GM23338 (cell line): ENCODE results near the gene DLST. TPM values are rescaled to one million over a fixed set of nuclear protein-coding genes. Genes with fewer than 3 reads are reported as not detected.

ENCODE experiments used
- ATAC-seq: fragments of 200-7000 bp; cut with Tn5 transposase; 3 replicates; pipeline ENCODE4 v1.9.1; 2020
- DNase-seq: peaks from one replicate; pipeline ENCODE4 v3.0.0-alpha.2; 2015; ENCODE audit warnings: low spot score
- H2AFZ ChIP-seq: fragments of 200-600 bp; sonication (generic); 2 replicates; pipeline ENCODE4 v1.8.0; 2016; ENCODE audit warnings: antibody characterized with exemption, mild to moderate bottlenecking, moderate library complexity
- H3F3A ChIP-seq: fragments of 200-600 bp; sonication (generic); replicated peaks from 2 replicates; pipeline ENCODE4 v1.8.0; 2017; ENCODE audit warnings: antibody characterized with exemption, mixed run types, low read depth
- H3K27ac ChIP-seq: fragments of 200-600 bp; sonication (generic); 2 replicates; pipeline ENCODE4 v1.6.1; 2016; ENCODE audit warnings: low read depth
- H3K27me3 ChIP-seq: fragments of 200-600 bp; sonication (generic); 2 replicates; pipeline ENCODE4 v1.8.0; 2016; ENCODE audit warnings: mild to moderate bottlenecking, mixed run types, moderate library complexity; ENCODE audit not compliant: insufficient read depth
- H3K36me3 ChIP-seq: fragments of 200-600 bp; sonication (generic); 2 replicates; pipeline ENCODE4 v1.8.0; 2016; ENCODE audit warnings: mild to moderate bottlenecking; ENCODE audit not compliant: insufficient read depth
- H3K4me1 ChIP-seq: fragments of 200-600 bp; sonication (generic); 2 replicates; pipeline ENCODE4 v1.8.0; 2016; ENCODE audit warnings: mild to moderate bottlenecking, moderate library complexity; ENCODE audit not compliant: insufficient read depth
- H3K4me2 ChIP-seq: fragments of 200-600 bp; sonication (generic); 2 replicates; pipeline ENCODE4 v1.7.1; 2017; ENCODE audit warnings: mixed run types
- H3K4me3 ChIP-seq: fragments of 200-600 bp; sonication (generic); 2 replicates; pipeline ENCODE4 v1.6.1; 2016; ENCODE audit warnings: mixed run types
- H3K79me2 ChIP-seq: fragments of 200-600 bp; sonication (generic); replicated peaks from 2 replicates; pipeline ENCODE4 v1.8.0; 2017; ENCODE audit warnings: mild to moderate bottlenecking; ENCODE audit not compliant: insufficient read depth
- H3K9me2 ChIP-seq: fragments of 200-600 bp; sonication (generic); 2 replicates; pipeline ENCODE4 v1.8.0; 2017; ENCODE audit not compliant: insufficient read depth
- H4K20me1 ChIP-seq: fragments of 200-600 bp; sonication (generic); replicated peaks from 2 replicates; pipeline ENCODE4 v1.8.0; 2017; ENCODE audit warnings: mild to moderate bottlenecking; ENCODE audit not compliant: insufficient read depth
- H3K27ac Mint-ChIP-seq: 2 replicates; pipeline ENCODE4 v1.8.0; 2020; ENCODE audit warnings: inconsistent platforms, mild to moderate bottlenecking, moderate library complexity, mixed read lengths
- H3K27me3 Mint-ChIP-seq: 3 replicates; pipeline ENCODE4 v1.8.0; 2022; ENCODE audit warnings: low read depth, mild to moderate bottlenecking, moderate library complexity, mixed read lengths, inconsistent platforms; ENCODE audit not compliant: insufficient read depth, poor library complexity
- H3K36me3 Mint-ChIP-seq: 3 replicates; pipeline ENCODE4 v1.8.0; 2021; ENCODE audit warnings: low read depth, mild to moderate bottlenecking, inconsistent platforms, moderate library complexity, mixed read lengths
- H3K4me1 Mint-ChIP-seq: 3 replicates; pipeline ENCODE4 v1.8.0; 2020; ENCODE audit warnings: mild to moderate bottlenecking, inconsistent platforms, mixed read lengths
- H3K4me3 Mint-ChIP-seq: 3 replicates; pipeline ENCODE4 v1.8.0; 2021; ENCODE audit warnings: moderate library complexity, mild to moderate bottlenecking, inconsistent platforms, mixed read lengths
- H3K9me3 Mint-ChIP-seq: 3 replicates; pipeline ENCODE4 v1.8.0; 2020; ENCODE audit warnings: moderate library complexity, mild to moderate bottlenecking, inconsistent platforms, mixed read lengths
- CREB1 ChIP-seq: fragments of 250-450 bp; sonication (Bioruptor Pico); IDR thresholded peaks from 2 replicates; pipeline ENCODE4 v1.5.0; 2020; ENCODE audit warnings: low read depth, mild to moderate bottlenecking, moderate library complexity
- ETS1 ChIP-seq: IDR thresholded peaks from 2 replicates; pipeline ENCODE4 v1.6.1; 2016; ENCODE audit warnings: antibody characterized with exemption
- EZH2phosphoT487 ChIP-seq: fragments of 200-600 bp; sonication (generic); IDR thresholded peaks from one replicate; pipeline ENCODE4 v1.8.1; 2018; ENCODE audit warnings: antibody characterized with exemption; ENCODE audit not compliant: unreplicated experiment
- JUNB ChIP-seq: IDR thresholded peaks from one replicate; pipeline ENCODE4 v1.6.1; 2016; ENCODE audit warnings: antibody characterized with exemption; ENCODE audit not compliant: unreplicated experiment
- NANOG ChIP-seq: IDR thresholded peaks from 2 replicates; pipeline ENCODE4 v1.6.1; 2016; ENCODE audit warnings: antibody characterized with exemption, borderline replicate concordance
- POLR2AphosphoS5 ChIP-seq: IDR thresholded peaks from 2 replicates; pipeline ENCODE4 v1.6.1; 2016; ENCODE audit warnings: antibody characterized with exemption, low read depth
- ZNF114 ChIP-seq: fragments of 250-450 bp; sonication (Bioruptor Pico); IDR thresholded peaks from 2 replicates; pipeline ENCODE4 v1.5.0; 2020; ENCODE audit warnings: mild to moderate bottlenecking, moderate library complexity
- ZNF331 ChIP-seq: fragments of 250-450 bp; sonication (Bioruptor Pico); IDR thresholded peaks from 2 replicates; pipeline ENCODE4 v1.5.0; 2020; ENCODE audit warnings: low read depth, mild to moderate bottlenecking, moderate library complexity
- ZNF462 ChIP-seq: fragments of 250-450 bp; sonication (Bioruptor Pico); IDR thresholded peaks from 2 replicates; pipeline ENCODE4 v1.5.0; 2020; ENCODE audit warnings: mild to moderate bottlenecking, moderate library complexity
- polyA plus RNA-seq: library from polyadenylated mRNA; unstranded; fragments of >200 nt; fragmentation: Nextera tagmentation; extraction: Ambion mirVana; gene quantifications from 2 replicates; pipeline ENCODE4 v1.2.1, GENCODE V29; 2016
- total RNA-seq: library from RNA; depleted of rRNA; stranded (reverse); fragments of >200 nt; shearing (Covaris generic); gene quantifications from 2 replicates; pipeline ENCODE4 v1.2.3, GENCODE V29; 2014

The DLST gene
- total and polyA plus RNA-seq, 2 experiments from 2014 or later, result 11.2 to 106 TPM

DNA sequence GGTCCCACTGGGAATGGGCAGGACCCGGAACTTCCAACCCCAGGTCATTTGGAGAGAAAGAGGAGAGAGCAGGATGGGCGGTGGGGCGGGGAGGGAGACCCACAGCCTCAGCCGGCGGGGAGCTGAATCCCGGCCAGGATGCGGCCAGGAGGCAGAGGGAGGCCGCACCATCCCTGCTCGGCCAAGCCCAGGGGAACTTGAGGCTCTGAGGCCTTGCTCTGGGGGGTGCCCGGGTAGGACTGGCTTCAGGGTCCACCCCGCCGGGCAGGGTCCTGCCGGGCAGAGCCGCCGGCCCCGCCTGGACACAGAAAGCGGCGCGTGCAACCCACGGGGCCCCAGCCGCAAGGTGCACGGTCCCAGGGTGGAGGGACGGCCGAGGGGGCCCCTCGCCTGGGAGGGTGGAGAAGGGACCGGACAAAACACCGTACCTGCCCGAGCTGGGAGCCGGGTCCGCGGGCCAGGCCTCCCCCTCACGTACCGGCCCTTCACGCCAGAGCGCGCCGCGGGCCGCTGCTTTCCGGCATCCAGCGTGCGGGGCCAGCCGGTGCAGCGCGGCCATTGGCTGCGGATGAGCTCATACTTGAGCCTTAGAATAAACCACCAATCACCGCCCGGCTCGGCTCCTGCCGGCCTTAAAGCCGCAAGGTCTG is 41.2 kb downstream of the DLST start, which contains the start of gene RPS6KL1:
TSS of gene RPS6KL1 (minus strand) at position 509 of the 650 bp plus-strand sequence. CDS start 1,719 bp downstream, outside the sequence.
- H3F3A ChIP-seq, result no peaks in the 10 kb centered on the region
- H3K9me2 ChIP-seq, result no peaks in the 10 kb centered on the region
- no peaks in the 10 kb centered on the region for H3K36me3 ChIP-seq
- Mint-ChIP-seq H3K27ac (no peak within 1 kb of the TSS), H3K4me3 (peak within 1 kb of the TSS; percentile 87), H3K36me3 (peaks cover 5% of the 10 kb centered on the region; the same call in 1 of the 3 replicates), H3K9me3 (no peaks in the 10 kb centered on the region), H3K27me3 (peaks cover 3% of the 10 kb centered on the region), H3K4me1 (peaks cover 4% of the 10 kb centered on the region)
- TF ChIP-seq POLR2AphosphoS5, result peak; percentile 74
- no peak for TF ChIP-seq CREB1
- peak within 1 kb of the TSS; percentile 97 for H2AFZ ChIP-seq
- H3K4me1 ChIP-seq, result peaks cover 6% of the 10 kb centered on the region; the same call in 1 of the 2 replicates
- ATAC-seq (peak; percentile 97), DNase-seq (peak; percentile 97)
- H3K79me2 ChIP-seq, result no peaks in the 10 kb centered on the region
- H4K20me1 ChIP-seq, result no peaks in the 10 kb centered on the region
- no peaks in the 10 kb centered on the region for H3K27me3 ChIP-seq
- peak within 1 kb of the TSS; percentile 89 for H3K4me3 ChIP-seq
- H3K4me2 ChIP-seq, result peak within 1 kb of the TSS; percentile 94
- no peak within 1 kb of the TSS for H3K27ac ChIP-seq

DNA sequence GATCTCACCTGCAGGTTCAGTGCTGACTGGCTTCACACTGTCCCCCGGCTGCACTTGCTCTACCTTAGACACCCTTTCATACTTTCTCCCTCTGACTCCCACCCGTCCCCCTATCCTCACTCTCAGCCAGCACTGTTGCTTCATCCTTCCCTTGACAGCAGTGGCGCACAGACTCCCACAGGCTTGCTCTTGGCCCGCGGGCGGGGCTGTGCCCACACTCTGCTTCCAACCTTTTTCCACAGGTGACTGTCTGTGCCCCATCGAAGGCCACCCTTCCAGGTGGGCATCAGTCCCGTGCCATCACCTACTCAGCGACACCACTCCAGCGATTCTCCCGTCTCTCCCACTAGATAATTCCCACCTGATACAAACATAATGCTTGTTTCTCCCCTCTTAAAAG is 42.3 kb downstream of the DLST start:
- H3K79me2 ChIP-seq, result no peaks in the 10 kb centered on the region
- no peaks in the 10 kb centered on the region for H4K20me1 ChIP-seq
- no peak overlapping the region for H3K27ac Mint-ChIP-seq
- H3K36me3 Mint-ChIP-seq, result peaks cover 4% of the 10 kb centered on the region; the same call in 1 of the 3 replicates
- H2AFZ ChIP-seq, result no peak overlapping the region
- ATAC-seq, result no peak
- no peak for DNase-seq
- peaks cover 6% of the 10 kb centered on the region; the same call in 1 of the 2 replicates for H3K4me1 ChIP-seq
- H3K27ac ChIP-seq, result no peak overlapping the region
- H3K4me3 Mint-ChIP-seq, result peak overlapping the region; percentile 2; the same call in 1 of the 3 replicates
- H3K4me1 Mint-ChIP-seq, result peaks cover 4% of the 10 kb centered on the region
- H3F3A ChIP-seq, result no peaks in the 10 kb centered on the region
- H3K4me2 ChIP-seq, result no peak overlapping the region
- H3K9me2 ChIP-seq, result no peaks in the 10 kb centered on the region
- H3K4me3 ChIP-seq, result no peak overlapping the region
- H3K27me3 ChIP-seq, result no peaks in the 10 kb centered on the region
- peaks cover 3% of the 10 kb centered on the region for H3K27me3 Mint-ChIP-seq
- H3K9me3 Mint-ChIP-seq, result no peaks in the 10 kb centered on the region
- H3K36me3 ChIP-seq, result no peaks in the 10 kb centered on the region
- no peak for TF ChIP-seq JUNB

GRCh38 chr14:74927225-74927624 is 45.5 kb downstream of the DLST start:
- no peak overlapping the region for H3K27ac Mint-ChIP-seq
- H3K4me3 Mint-ChIP-seq, result no peak overlapping the region
- no peak overlapping the region for H3K4me3 ChIP-seq
- H2AFZ ChIP-seq, result no peak overlapping the region
- H3K36me3 Mint-ChIP-seq, result no peaks in the 10 kb centered on the region
- H3K9me3 Mint-ChIP-seq, result no peaks in the 10 kb centered on the region
- H3F3A ChIP-seq, result no peaks in the 10 kb centered on the region
- peaks cover 3% of the 10 kb centered on the region for H3K27me3 Mint-ChIP-seq
- no peak for DNase-seq
- no peak overlapping the region for H3K27ac ChIP-seq
- H3K4me1 Mint-ChIP-seq, result peaks cover 3% of the 10 kb centered on the region
- H3K9me2 ChIP-seq, result no peaks in the 10 kb centered on the region
- ATAC-seq, result no peak
- no peak overlapping the region for H3K4me2 ChIP-seq
- H4K20me1 ChIP-seq, result no peaks in the 10 kb centered on the region
- H3K36me3 ChIP-seq, result no peaks in the 10 kb centered on the region
- H3K4me1 ChIP-seq, result peaks cover 5% of the 10 kb centered on the region; the same call in 1 of the 2 replicates
- H3K79me2 ChIP-seq, result no peaks in the 10 kb centered on the region
- H3K27me3 ChIP-seq, result no peaks in the 10 kb centered on the region
- TF ChIP-seq ZNF331 (CRISPR knock-in tag), result no peak
- TF ChIP-seq ZNF462 (CRISPR knock-in tag), result no peak
- no peak for TF ChIP-seq NANOG
- no peak for TF ChIP-seq POLR2AphosphoS5
- TF ChIP-seq ZNF114, result no peak
- no peak for TF ChIP-seq ETS1
- TF ChIP-seq EZH2phosphoT487, result no peak
- TF ChIP-seq CREB1, result no peak
- no peak for TF ChIP-seq JUNB
